OCI-LY7 (cell line): ENCODE data around the gene GSC2. TPM values are rescaled to one million over a fixed set of nuclear protein-coding genes. Genes with fewer than 3 reads are reported as not detected.

Experiments
- BruUV-seq: library from RNA; stranded (reverse); fragments of 400-500 nt; replicated peaks from 2 replicates; lab custom pipeline; 2021; lab: Mats Ljungman, UMichigan
- CTCF ChIA-PET: fragments of 300-600 bp; sonication (Branson Sonifier 250); formaldehyde crosslinking; loops from one replicate; lab custom pipeline; 2022; ENCODE audit warnings: antibody characterized with exemption; ENCODE audit not compliant: unreplicated experiment; lab: Charles Lee
- POLR2A ChIA-PET: fragments of 300-600 bp; sonication (Branson Sonifier 250); formaldehyde crosslinking; loops from one replicate; lab custom pipeline; 2022; ENCODE audit warnings: antibody characterized with exemption; lab: Charles Lee
- DNase-seq: peaks from one replicate; pipeline ENCODE4 v3.0.0-alpha.2; 2015; ENCODE audit warnings: low spot score
- H2AFZ ChIP-seq: fragments of 200-600 bp; sonication (generic), shearing (Covaris generic); 2 replicates; pipeline ENCODE4 v1.6.1; 2014; ENCODE audit warnings: mild to moderate bottlenecking, antibody characterized with exemption, low read length, moderate library complexity
- H3K27ac ChIP-seq: fragments of 200-600 bp; sonication (generic); 2 replicates; pipeline ENCODE4 v1.5.1; 2014; ENCODE audit warnings: mixed run types, low read depth, mild to moderate bottlenecking, moderate library complexity, low read length, inconsistent platforms; ENCODE audit not compliant: poor library complexity, severe bottlenecking
- H3K36me3 ChIP-seq: fragments of 200-600 bp; sonication (generic); 2 replicates; pipeline ENCODE4 v1.6.1; 2014; ENCODE audit warnings: mild to moderate bottlenecking, antibody characterized with exemption, low read length, moderate library complexity, mixed read lengths; ENCODE audit not compliant: insufficient read depth
- H3K4me1 ChIP-seq: fragments of 200-600 bp; sonication (generic); 2 replicates; pipeline ENCODE4 v1.5.1; 2014; ENCODE audit warnings: mild to moderate bottlenecking, low read length; ENCODE audit not compliant: insufficient read depth, poor library complexity, severe bottlenecking
- H3K4me2 ChIP-seq: fragments of 200-600 bp; sonication (generic); 2 replicates; pipeline ENCODE4 v1.6.1; 2014; ENCODE audit warnings: mild to moderate bottlenecking, low read length
- H3K4me3 ChIP-seq: fragments of 200-600 bp; sonication (generic); 2 replicates; pipeline ENCODE4 v1.5.1; 2014; ENCODE audit warnings: mild to moderate bottlenecking, low read depth, low read length; ENCODE audit not compliant: poor library complexity, severe bottlenecking
- H3K79me2 ChIP-seq: fragments of 200-600 bp; sonication (generic); 2 replicates; pipeline ENCODE4 v1.6.1; 2016; ENCODE audit warnings: low read depth, mild to moderate bottlenecking, low read length, moderate library complexity, mixed read lengths; ENCODE audit not compliant: insufficient read depth
- H3K9me2 ChIP-seq: fragments of 200-600 bp; sonication (generic); 2 replicates; pipeline ENCODE4 v1.6.1; 2016; ENCODE audit warnings: mild to moderate bottlenecking, low read length, mixed read lengths; ENCODE audit not compliant: insufficient read depth
- H3K9me3 ChIP-seq: fragments of 200-600 bp; sonication (generic); 2 replicates; pipeline ENCODE4 v1.6.1; 2014; ENCODE audit warnings: mild to moderate bottlenecking, mixed run types, low read length, mixed read lengths
- H4K20me1 ChIP-seq: fragments of 200-600 bp; sonication (generic); 2 replicates; pipeline ENCODE4 v1.6.1; 2014; ENCODE audit warnings: mild to moderate bottlenecking, antibody characterized with exemption, low read length, moderate library complexity, mixed read lengths; ENCODE audit not compliant: insufficient read depth
- CTCF ChIP-seq: fragments of 200-600 bp; sonication (generic); conservative IDR thresholded peaks from 2 replicates; pipeline ENCODE4 v1.5.1; 2014; ENCODE audit warnings: mild to moderate bottlenecking, antibody characterized with exemption, low read length, moderate library complexity, mixed read lengths
- EZH2phosphoT487 ChIP-seq: fragments of 200-600 bp; sonication (generic); IDR thresholded peaks from 2 replicates; pipeline ENCODE4 v1.6.1; 2018; ENCODE audit warnings: low read depth, borderline replicate concordance, mild to moderate bottlenecking, mixed run types, antibody characterized with exemption, low read length, moderate library complexity, mixed read lengths
- intact Hi-C: fragments of 100-400 bp; cut with micrococcal nuclease; formaldehyde crosslinking; loops from one replicate; pipeline ENCODE4 v1.10.0; 2022; ENCODE audit not compliant: unreplicated experiment
- total RNA-seq, 2 experiments: library from RNA; depleted of rRNA in 1 of 2; stranded (reverse); fragments of >200 nt in 1 of 2; shearing (Covaris generic) in 1 of 2; gene quantifications; 2 replicates each; pipeline ENCODE4 v1.2.3, GENCODE V29; 2014 to 2022

Gene GSC2
- total RNA-seq, 2 experiments from 2014 or later: not detected

GRCh38 chr22:19193879-19194278, 43.8 kb upstream of the GSC2 start:
- no peak overlapping the region for H3K4me3 ChIP-seq
- no peak for TF ChIP-seq CTCF
- TF ChIP-seq EZH2phosphoT487: no peak
- ChIA-PET POLR2A (interaction anchor here (0.6 to 1.2 kb wide), 3 partner anchors 11 to 49 kb away, joined by 3 to 4 read pairs (median 3); partner anchors contain the start of gene SLC25A1), CTCF (no interaction called here)
- H3K9me2 ChIP-seq: no peaks in the 10 kb centered on the region
- no peak for DNase-seq
- no peak overlapping the region for H3K4me2 ChIP-seq
- H3K36me3 ChIP-seq: no peaks in the 10 kb centered on the region
- BruUV-seq: no TSS peak
- intact Hi-C loops: no loop called here
- no peaks in the 10 kb centered on the region for H3K9me3 ChIP-seq
- no peak overlapping the region for H2AFZ ChIP-seq
- no peaks in the 10 kb centered on the region for H4K20me1 ChIP-seq
- H3K79me2 ChIP-seq: no peaks in the 10 kb centered on the region
- H3K27ac ChIP-seq: no peak overlapping the region
- H3K4me1 ChIP-seq: peaks cover 9% of the 10 kb centered on the region

GRCh38 chr22:19187716-19188563, 37.8 kb upstream of the GSC2 start:
- ChIA-PET POLR2A (no interaction called here), CTCF (interaction anchor here (1.2 kb wide), 1 partner anchor 9 kb away, joined by 3 read pairs; the partner anchor contains the start of gene SLC25A1)
- intact Hi-C loops: no loop called here
- no peaks in the 10 kb centered on the region for H3K36me3 ChIP-seq
- no TSS peak for BruUV-seq
- H3K9me3 ChIP-seq: no peaks in the 10 kb centered on the region
- TF ChIP-seq EZH2phosphoT487 (no peak), CTCF (no peak)
- H3K9me2 ChIP-seq: no peaks in the 10 kb centered on the region
- H3K4me2 ChIP-seq: no peak overlapping the region
- H3K27ac ChIP-seq: no peak overlapping the region
- peaks cover 17% of the 10 kb centered on the region for H3K4me1 ChIP-seq
- H2AFZ ChIP-seq: no peak overlapping the region
- H4K20me1 ChIP-seq: no peaks in the 10 kb centered on the region
- H3K79me2 ChIP-seq: no peaks in the 10 kb centered on the region
- DNase-seq: no peak
- H3K4me3 ChIP-seq: no peak overlapping the region
